Esophagus (tissue), 2 donors: ENCODE results near the gene CDH18. TPM values are rescaled to one million over a fixed set of nuclear protein-coding genes. Genes with fewer than 3 reads are reported as not detected.

Experiments
- H3K27ac ChIP-seq, 2 donors: one replicate each; pipeline ENCODE4 v1.5.1; 2013; ENCODE audit warnings: low read depth in 2 of 2, mild to moderate bottlenecking in 2 of 2, inconsistent platforms in 1 of 2, low read length in 1 of 2, moderate library complexity in 1 of 2
- H3K27me3 ChIP-seq, 2 donors: one replicate each; pipeline ENCODE4 v1.6.1; 2013; ENCODE audit warnings: low read length in 2 of 2, control low read depth in 1 of 2, mild to moderate bottlenecking in 1 of 2; ENCODE audit not compliant: insufficient read depth in 2 of 2, control insufficient read depth in 1 of 2
- H3K36me3 ChIP-seq, 2 donors: one replicate each; pipeline ENCODE4 v1.6.1; 2013; ENCODE audit warnings: low read length in 1 of 2; ENCODE audit not compliant: control insufficient read depth in 2 of 2, insufficient read depth in 2 of 2
- H3K4me1 ChIP-seq, 2 donors: one replicate each; pipeline ENCODE4 v1.6.1; 2013; ENCODE audit warnings: low read length in 1 of 2; ENCODE audit not compliant: control insufficient read depth in 2 of 2, insufficient read depth in 2 of 2
- H3K4me3 ChIP-seq, 2 donors: one replicate each; pipeline ENCODE4 v1.5.1; 2013; ENCODE audit warnings: low read length in 2 of 2, mild to moderate bottlenecking in 2 of 2, low read depth in 1 of 2, moderate library complexity in 1 of 2
- H3K9me3 ChIP-seq, 2 donors: one replicate each; pipeline ENCODE4 v1.6.1; 2013; ENCODE audit warnings: mild to moderate bottlenecking in 2 of 2, low read depth in 1 of 2, low read length in 1 of 2, moderate library complexity in 1 of 2; ENCODE audit not compliant: control insufficient read depth in 2 of 2, insufficient read depth in 1 of 2
- WGBS, 2 donors: extraction: QIAGEN DNeasy Blood & Tissue Kit; methylation state at CpG; one replicate each; pipeline ENCODE4 v1.1.7; 2013; 5-methylcytosine and 5-hydroxymethylcytosine counted together
- polyA plus RNA-seq, 2 donors: library from polyadenylated mRNA; stranded (reverse); fragments of 200-250 nt; gene quantifications; one replicate each; pipeline ENCODE4 v1.2.3, GENCODE V29; 2013
- donor health status: healthy with polysubstance abuse.
- donor health status: Bipolar disorder and iron deficiency.

Gene CDH18
- polyA plus RNA-seq, 2 donors, result not detected

DNA sequence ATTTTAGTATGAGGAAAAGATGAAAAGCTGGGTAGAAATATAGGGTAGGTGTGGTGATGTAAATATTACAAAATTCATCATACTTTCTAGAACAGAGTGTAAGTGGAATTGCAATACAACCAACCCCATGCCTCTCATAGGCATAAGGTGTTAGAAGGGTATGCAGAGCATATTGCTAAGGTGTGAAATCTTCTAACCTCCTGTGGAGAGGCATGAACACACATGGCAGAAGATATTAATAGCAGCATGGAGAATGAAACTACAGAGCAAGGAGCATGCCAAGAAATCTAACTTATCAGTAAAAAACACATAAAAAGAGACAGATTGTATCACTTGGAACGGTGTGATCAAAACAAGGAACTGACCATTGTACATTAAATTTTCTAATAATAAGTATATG lies 441.5 kb downstream of the CDH18 start:
- WGBS, 2 donors, result 62 to 88% methylated on average over 1 of the region's 1 CpG
- Histone ChIP-seq H3K27ac (no peak overlapping the region), H3K4me1 (no peaks in the 10 kb centered on the region), H3K4me3 (no peak overlapping the region), H3K27me3 (no peaks in the 10 kb centered on the region), H3K36me3 (no peaks in the 10 kb centered on the region), H3K9me3 (no peaks in the 10 kb centered on the region)

DNA sequence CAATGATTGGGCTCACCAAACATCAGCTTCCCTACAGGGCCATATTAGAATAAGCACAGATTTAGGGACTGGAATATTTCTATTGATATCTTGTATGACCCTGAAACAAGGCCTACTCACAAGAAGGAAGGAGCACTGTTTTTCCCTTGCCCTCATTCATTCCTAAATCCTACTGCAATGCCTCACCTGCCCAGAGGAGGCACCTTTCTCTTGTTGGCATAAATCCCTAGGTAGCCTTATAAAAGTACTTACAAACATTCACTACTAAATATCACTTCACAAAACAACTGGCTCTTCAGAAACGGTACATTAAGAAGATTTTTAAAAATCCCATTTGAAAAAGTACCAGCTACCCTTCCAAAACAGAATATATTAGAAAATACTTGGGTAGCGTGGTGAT lies 449.4 kb downstream of the CDH18 start:
- no peaks in the 10 kb centered on the region for H3K9me3 ChIP-seq
- H3K4me1 ChIP-seq, result no peaks in the 10 kb centered on the region
- no peaks in the 10 kb centered on the region for H3K36me3 ChIP-seq
- no peaks in the 10 kb centered on the region for H3K27me3 ChIP-seq
- WGBS, 2 donors, result 86 to 89% methylated on average over 2 of the region's 2 CpGs
- no peak overlapping the region for H3K4me3 ChIP-seq
- no peak overlapping the region for H3K27ac ChIP-seq

GRCh38 chr5:19536387-19536786 lies 451.6 kb downstream of the CDH18 start:
- 75% methylated on average over 4 of the region's 4 CpGs for WGBS, 2 donors
- H3K9me3 ChIP-seq, result no peaks in the 10 kb centered on the region
- no peak overlapping the region for H3K4me3 ChIP-seq
- no peaks in the 10 kb centered on the region for H3K27me3 ChIP-seq
- H3K36me3 ChIP-seq, result no peaks in the 10 kb centered on the region
- H3K27ac ChIP-seq, result no peak overlapping the region
- no peaks in the 10 kb centered on the region for H3K4me1 ChIP-seq

DNA sequence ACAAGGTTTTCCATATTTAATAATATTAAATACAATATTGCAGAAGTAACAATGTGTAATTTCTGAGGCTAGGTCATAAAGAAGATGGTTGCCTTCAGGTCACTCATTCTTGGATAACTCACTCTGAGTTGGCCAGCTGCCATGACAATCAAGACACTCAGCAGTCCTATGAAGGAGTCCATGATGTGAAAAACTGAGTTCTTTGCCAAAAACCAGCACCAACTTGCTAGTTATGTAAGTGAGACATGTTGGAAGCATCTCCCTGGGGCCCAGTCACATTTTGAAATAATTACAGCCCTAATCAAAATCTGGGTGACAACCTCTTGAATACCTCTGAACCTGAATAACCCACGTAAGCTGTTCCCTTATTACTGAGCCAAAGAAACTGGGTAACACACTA lies 453.2 kb downstream of the CDH18 start:
- 59 to 62% methylated on average over 1 of the region's 1 CpG for WGBS, 2 donors
- Histone ChIP-seq H3K9me3 (no peaks in the 10 kb centered on the region), H3K4me3 (no peak overlapping the region), H3K27me3 (no peaks in the 10 kb centered on the region), H3K27ac (no peak overlapping the region), H3K4me1 (no peaks in the 10 kb centered on the region), H3K36me3 (no peaks in the 10 kb centered on the region)

GRCh38 chr5:19532936-19533335 lies 455.1 kb downstream of the CDH18 start:
- 84 to 85% methylated on average over 4 of the region's 4 CpGs for WGBS, 2 donors
- H3K4me1 ChIP-seq, result no peaks in the 10 kb centered on the region
- H3K36me3 ChIP-seq, result no peaks in the 10 kb centered on the region

GRCh38 chr5:19531374-19531952 lies 456.5 kb downstream of the CDH18 start:
- H3K27ac ChIP-seq, result peak overlapping the region; percentile 19 to 92
- no peaks in the 10 kb centered on the region for H3K9me3 ChIP-seq
- WGBS, 2 donors, result 45 to 51% methylated on average over 8 of the region's 8 CpGs
- H3K4me3 ChIP-seq, result no peak overlapping the region
- no peaks in the 10 kb centered on the region for H3K36me3 ChIP-seq
- H3K27me3 ChIP-seq, result no peaks in the 10 kb centered on the region
- no peaks in the 10 kb centered on the region for H3K4me1 ChIP-seq

More at GRCh38 chr5:19532936-19533335, 455.1 kb downstream of the CDH18 start:
- Histone ChIP-seq H3K27ac (no peak overlapping the region), H3K9me3 (no peaks in the 10 kb centered on the region), H3K4me3 (no peak overlapping the region), H3K27me3 (no peaks in the 10 kb centered on the region)

- H3K27ac ChIP-seq, result no peak overlapping the region
- H3K4me3 ChIP-seq, result no peak overlapping the region
- H3K36me3 ChIP-seq, result no peaks in the 10 kb centered on the region
- no peaks in the 10 kb centered on the region for H3K27me3 ChIP-seq
- no peaks in the 10 kb centered on the region for H3K9me3 ChIP-seq
- no peaks in the 10 kb centered on the region for H3K4me1 ChIP-seq
- WGBS, 2 donors, result 40 to 60% methylated on average over 2 of the region's 2 CpGs
Observed at GRCh38 chr5:19519448-19519847, 468.6 kb downstream of the CDH18 start.

- Histone ChIP-seq H3K4me1 (no peaks in the 10 kb centered on the region), H3K9me3 (no peaks in the 10 kb centered on the region), H3K4me3 (no peak overlapping the region), H3K36me3 (no peaks in the 10 kb centered on the region), H3K27me3 (no peaks in the 10 kb centered on the region), H3K27ac (no peak overlapping the region)
- WGBS, 2 donors, result 47 to 54% methylated on average over 2 of the region's 2 CpGs
Observed at GRCh38 chr5:19498852-19499251, 489.1 kb downstream of the CDH18 start.

DNA sequence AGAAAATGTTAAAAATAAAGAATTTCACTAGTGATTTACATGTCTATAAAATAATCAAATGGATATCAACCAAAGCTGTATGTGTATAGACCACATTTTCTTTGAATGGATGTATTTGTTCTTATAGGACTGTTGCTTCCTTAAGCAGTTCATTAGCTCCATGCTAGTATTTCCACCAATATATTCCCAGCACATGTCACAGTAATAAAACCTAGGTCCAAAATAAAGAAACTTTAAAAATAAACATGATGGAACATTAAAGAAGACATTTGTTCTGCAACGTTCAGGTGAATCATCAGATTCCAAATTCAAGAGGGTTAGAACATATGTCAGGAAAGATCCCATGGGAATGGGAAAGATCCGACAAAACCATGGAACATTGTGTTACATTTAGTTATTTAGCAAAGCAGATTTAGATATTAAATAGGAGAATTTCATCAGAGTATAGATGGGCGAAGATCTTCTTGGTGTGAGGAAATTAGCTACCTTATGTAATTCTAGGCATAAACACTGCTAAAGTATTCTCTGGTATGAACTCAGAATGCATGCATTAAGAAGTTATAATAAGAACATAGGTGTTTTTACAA lies 490.7 kb downstream of the CDH18 start:
- Histone ChIP-seq H3K27ac (no peak overlapping the region), H3K4me3 (no peak overlapping the region), H3K27me3 (no peaks in the 10 kb centered on the region), H3K9me3 (no peaks in the 10 kb centered on the region), H3K4me1 (no peaks in the 10 kb centered on the region), H3K36me3 (no peaks in the 10 kb centered on the region)
- WGBS, 2 donors, result 66 to 87% methylated on average over 3 of the region's 3 CpGs

GRCh38 chr5:19496056-19496455 lies 491.9 kb downstream of the CDH18 start:
- Histone ChIP-seq H3K4me1 (no peaks in the 10 kb centered on the region), H3K27me3 (no peaks in the 10 kb centered on the region), H3K36me3 (no peaks in the 10 kb centered on the region), H3K9me3 (no peaks in the 10 kb centered on the region), H3K4me3 (no peak overlapping the region), H3K27ac (peak overlapping the region in 1 of 2 donors; percentile 68)
- 57 to 77% methylated on average over 2 of the region's 2 CpGs for WGBS, 2 donors
